GM18870 (cell line): Measurements from ENCODE around the gene ATP10A.
"Not testable (repeated sequence)": the region's sequence is repeated elsewhere in the genome, so short reads cannot be mapped to it uniquely, and the experiment has no call there.

ENCODE experiments used
- ATAC-seq: cut with Tn5 transposase; IDR thresholded peaks from one replicate; pipeline ENCODE4 v1.9.1; 2021; ENCODE audit warnings: moderate library complexity; ENCODE audit not compliant: unreplicated experiment

ATP10A gene

DNA sequence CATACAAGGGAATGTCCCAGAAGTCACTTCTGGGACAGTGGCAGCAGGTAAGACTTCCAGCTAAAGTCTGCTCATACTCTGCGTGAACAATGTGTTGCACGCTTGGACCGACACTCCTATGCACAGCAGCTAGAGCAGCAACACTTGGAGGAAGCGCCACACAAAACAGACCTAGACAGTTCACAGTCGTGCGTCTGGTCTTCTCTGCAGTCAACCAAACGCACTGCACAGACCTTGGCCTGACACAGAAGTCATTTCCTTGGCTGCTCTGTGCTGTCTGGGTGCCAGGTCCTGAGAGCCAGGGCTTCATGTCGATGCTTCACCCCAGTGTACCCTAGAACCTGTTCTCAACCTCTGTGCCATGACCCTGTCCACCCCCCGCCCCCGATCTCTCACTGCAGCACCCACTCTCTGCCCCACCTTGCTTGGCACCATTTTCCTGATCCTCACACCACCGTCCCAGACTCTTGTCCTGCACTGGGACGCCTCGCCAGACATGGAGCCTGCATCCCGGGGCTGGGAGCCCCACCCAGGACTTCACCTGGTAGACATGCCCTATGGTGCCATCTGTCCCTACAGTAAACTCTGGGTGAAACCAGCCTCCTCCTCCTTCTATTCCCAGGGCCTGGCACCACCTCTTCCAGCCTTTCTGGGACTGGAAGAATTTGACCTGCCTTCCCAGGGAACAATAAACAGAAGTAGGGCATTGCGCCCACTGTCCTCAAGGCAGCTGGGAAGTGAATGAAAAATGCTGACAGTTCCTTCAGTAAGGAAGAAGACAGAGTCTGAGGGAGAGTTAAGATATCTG is 3.1 kb downstream of the ATP10A start:
- no peak for ATAC-seq

GRCh38 chr15:25858952-25859760 is 4.0 kb downstream of the ATP10A start:
- ATAC-seq, result no peak

GRCh38 chr15:25856059-25856458 is 7.1 kb downstream of the ATP10A start:
- not testable (repeated sequence) for ATAC-seq

GRCh38 chr15:25852661-25853524 is 10.2 kb downstream of the ATP10A start:
- no peak for ATAC-seq

GRCh38 chr15:25852027-25852426 is 11.1 kb downstream of the ATP10A start:
- ATAC-seq, result no peak

DNA sequence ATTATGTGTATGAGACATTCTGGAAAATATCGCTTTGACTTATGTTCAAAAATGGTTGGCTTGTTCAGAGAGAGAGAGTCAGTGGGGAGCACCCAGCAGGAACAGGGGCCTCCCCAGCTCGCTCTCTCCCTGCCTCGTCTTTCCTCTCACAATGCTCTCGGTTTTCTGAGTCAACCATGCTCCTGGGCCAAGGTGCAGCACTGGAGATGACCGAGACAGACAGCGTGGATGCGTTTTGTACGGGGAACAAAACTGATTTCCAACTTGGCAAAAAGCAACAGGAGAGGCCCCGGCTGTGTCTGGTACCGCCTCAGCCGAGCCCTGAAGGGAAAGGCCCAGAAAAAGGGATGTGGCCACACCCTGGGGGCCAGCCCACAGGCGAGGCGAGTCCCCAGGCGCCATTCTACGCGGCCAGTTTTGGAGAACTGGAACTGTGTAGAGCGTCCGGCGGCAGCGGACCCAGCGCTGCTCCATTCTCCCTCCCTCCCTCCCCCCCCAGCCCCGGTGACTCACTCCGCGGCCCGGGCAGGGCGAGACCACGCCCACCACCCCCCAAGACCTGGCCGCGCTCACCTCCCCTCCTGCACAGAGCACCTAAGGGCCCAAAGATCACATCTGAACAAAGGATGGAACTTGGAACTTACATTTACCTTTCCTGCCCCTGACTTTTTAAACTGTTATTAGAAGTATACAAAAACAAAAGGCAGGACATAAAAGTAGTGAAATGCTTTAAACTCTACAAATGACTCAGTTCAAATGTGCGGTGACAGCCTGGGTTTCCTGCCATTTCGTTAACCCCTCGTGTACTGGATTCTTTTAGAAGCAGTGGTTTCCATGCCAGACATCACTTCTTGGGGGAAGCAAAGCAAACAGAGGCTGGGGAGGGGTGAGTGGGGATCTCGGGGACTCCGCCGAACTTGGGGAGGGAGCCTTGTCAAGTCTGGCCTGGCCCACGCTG is 12.7 kb downstream of the ATP10A start:
- ATAC-seq, result peak; percentile 58

- no peak for ATAC-seq
These were observed 13.8 kb downstream of the ATP10A start for GRCh38 chr15:25849157-25849921.

GRCh38 chr15:25848784-25849156 is 14.4 kb downstream of the ATP10A start:
- ATAC-seq, result no peak

GRCh38 chr15:25848325-25848724 is 14.8 kb downstream of the ATP10A start:
- ATAC-seq, result no peak

DNA sequence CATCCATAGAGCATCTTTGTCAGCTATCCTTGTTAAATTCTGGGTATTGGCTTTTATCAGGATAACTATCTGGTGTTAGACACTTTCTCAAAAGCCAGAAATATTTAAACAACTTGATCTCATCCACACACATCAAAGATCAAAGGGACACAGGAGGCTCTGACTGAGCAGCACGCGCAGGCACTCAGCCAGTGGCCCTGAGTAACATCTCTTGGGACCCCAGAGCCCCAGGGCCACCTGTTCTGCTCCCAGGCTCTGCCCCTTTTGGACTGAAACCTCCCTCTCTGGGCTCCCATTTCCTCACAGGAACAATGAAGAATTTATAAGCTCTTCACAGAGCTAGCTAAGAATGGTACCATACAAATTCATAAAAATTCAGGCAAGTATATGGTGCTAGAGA is 16.1 kb downstream of the ATP10A start:
- ATAC-seq, result no peak

DNA sequence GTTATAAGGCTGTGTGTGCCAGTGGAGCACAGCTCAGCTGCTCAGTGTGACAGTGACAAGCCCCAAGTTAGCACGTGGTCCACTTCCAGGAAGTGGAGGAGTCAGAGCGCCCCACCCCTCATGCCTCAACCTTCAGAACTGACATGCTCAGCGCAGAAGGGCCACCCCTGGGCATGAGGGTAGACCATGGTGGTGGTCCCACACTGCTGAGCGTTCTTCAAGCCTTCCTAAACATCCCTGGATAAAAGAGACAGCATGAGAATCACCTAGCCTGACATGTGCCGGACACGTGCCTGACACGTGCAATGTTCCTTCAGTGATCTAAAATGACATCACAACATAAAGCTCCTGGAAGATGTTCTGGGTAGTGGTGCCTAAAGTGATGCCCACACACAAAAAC is 16.8 kb downstream of the ATP10A start:
- no peak for ATAC-seq

- no peak for ATAC-seq
These were observed 18.0 kb downstream of the ATP10A start for GRCh38 chr15:25844981-25845680.

GRCh38 chr15:25844542-25844941 is 18.6 kb downstream of the ATP10A start:
- no peak for ATAC-seq

DNA sequence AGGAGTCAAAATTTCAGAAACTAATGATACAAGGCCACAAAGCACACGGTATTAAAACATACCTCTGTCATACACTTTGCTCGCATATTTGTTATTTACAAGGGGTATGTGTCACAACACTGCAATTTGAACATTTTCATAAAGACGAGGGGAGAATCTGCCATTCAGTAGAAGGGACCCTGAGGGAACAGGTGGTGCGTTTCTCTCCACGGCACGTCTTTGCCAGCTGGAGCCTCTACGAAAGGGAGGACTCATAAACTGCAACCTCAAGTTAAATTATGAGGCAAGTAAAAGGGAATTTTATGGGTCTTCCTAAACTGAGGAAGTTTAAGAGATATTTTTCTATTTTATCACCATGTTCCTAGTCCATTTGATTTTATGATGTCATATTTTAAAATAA is 19.1 kb downstream of the ATP10A start:
- no peak for ATAC-seq

DNA sequence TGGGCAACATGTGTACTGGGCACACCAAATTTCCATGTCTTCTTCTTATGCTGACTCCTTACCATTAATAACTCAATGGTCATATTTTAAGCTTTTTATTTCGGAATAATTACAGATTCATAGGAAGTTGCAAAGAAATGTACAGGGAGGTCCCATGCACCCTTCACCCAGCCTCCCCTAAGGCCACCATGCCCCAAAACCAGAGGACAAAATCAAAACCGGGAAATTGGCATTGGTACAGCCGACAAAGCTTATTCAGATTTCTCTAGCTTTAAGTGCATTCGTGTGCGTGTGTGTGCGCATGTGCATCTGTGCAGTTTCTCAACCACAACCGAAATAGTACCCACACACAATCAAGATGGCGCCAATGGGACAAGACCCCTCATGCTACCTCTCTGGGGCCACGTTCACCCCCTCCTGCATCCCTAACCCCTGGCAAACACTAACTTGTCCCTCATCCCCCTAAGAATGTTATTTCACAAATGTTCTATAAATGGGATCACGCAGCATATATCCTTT is 23.4 kb downstream of the ATP10A start:
- ATAC-seq, result no peak

GRCh38 chr15:25838871-25839195 is 24.3 kb downstream of the ATP10A start:
- ATAC-seq, result no peak

DNA sequence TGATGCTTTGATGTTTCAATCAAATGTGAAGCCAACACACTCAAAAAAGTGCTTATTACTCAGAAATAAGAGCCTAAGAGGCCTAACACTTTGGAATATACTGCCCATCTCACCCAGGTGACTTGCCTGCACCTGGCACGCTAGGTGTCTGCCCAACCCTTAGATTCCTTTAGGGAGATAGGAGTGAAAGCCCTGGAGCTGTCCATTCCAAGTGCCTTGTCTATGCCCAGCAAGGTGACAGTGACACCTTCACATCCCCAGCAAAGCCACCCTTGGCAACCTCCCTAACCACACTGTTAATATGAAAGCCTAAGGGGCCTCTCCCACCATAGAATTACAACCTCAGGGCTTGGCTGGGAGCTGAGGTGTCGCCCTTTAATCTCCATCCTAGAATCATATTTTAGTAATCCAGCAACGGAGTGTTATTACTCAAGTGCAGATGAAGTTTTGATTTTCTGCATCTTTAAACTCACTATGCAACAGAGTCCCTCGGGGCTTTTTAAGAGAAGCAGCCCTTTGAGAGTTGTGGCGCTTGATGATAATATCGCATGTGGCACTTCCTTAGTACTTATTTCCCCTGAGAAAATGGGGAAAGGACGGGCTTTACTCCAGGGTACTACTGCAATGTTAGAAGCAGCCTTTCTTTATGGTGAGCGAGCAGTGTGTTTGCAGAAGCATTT is 24.8 kb downstream of the ATP10A start:
- no peak for ATAC-seq

- no peak for ATAC-seq
These were observed 31.0 kb downstream of the ATP10A start for GRCh38 chr15:25832158-25832557.
